ENCODE data around the gene NMT1.
"Not testable (repeated sequence)": the region's sequence is repeated elsewhere in the genome, so short reads cannot be mapped to it uniquely, and the experiment has no call there.

Gene NMT1

GRCh38 chr17:45117848-45118646, 56.9 kb downstream of the NMT1 start:
- in situ Hi-C loops (cut with MboI; ENCODE audit: low sequenced_read_pairs) = no loop called here

- in situ Hi-C loops (cut with MboI; ENCODE audit: low sequenced_read_pairs) = no loop called here
These were observed 57.6 kb downstream of the NMT1 start for GRCh38 chr17:45118691-45119090.

GRCh38 chr17:45119964-45120363, 58.8 kb downstream of the NMT1 start:
- in situ Hi-C loops (cut with MboI; ENCODE audit: low sequenced_read_pairs) = no loop called here

GRCh38 chr17:45120558-45120957, 59.4 kb downstream of the NMT1 start:
- in situ Hi-C loops (cut with MboI; ENCODE audit: low sequenced_read_pairs) = no loop called here

GRCh38 chr17:45121055-45121454, 59.9 kb downstream of the NMT1 start:
- in situ Hi-C loops (cut with MboI; ENCODE audit: low sequenced_read_pairs) = no loop called here

GRCh38 chr17:45123076-45123770, 62.1 kb downstream of the NMT1 start:
- in situ Hi-C loops (cut with MboI; ENCODE audit: low sequenced_read_pairs) = no loop called here

- in situ Hi-C loops (cut with MboI; ENCODE audit: low sequenced_read_pairs) = no loop called here
These were observed 63.0 kb downstream of the NMT1 start for GRCh38 chr17:45123930-45124796.

- in situ Hi-C loops (cut with MboI; ENCODE audit: low sequenced_read_pairs) = not testable (repeated sequence)
These were observed 63.6 kb downstream of the NMT1 start for GRCh38 chr17:45124797-45125122.

GRCh38 chr17:45125509-45125908, 64.4 kb downstream of the NMT1 start:
- in situ Hi-C loops (cut with MboI; ENCODE audit: low sequenced_read_pairs) = no loop called here

- in situ Hi-C loops (cut with MboI; ENCODE audit: low sequenced_read_pairs) = no loop called here
These were observed 66.1 kb downstream of the NMT1 start for GRCh38 chr17:45127207-45127547.

GRCh38 chr17:45127548-45128300, 66.6 kb downstream of the NMT1 start:
- in situ Hi-C loops (cut with MboI; ENCODE audit: low sequenced_read_pairs) = no loop called here

- in situ Hi-C loops (cut with MboI; ENCODE audit: low sequenced_read_pairs) = no loop called here
These were observed 67.2 kb downstream of the NMT1 start for GRCh38 chr17:45128331-45128730.

- in situ Hi-C loops (cut with MboI; ENCODE audit: low sequenced_read_pairs) = no loop called here
These were observed 67.9 kb downstream of the NMT1 start for GRCh38 chr17:45128989-45129388.

GRCh38 chr17:45129426-45129939, 68.4 kb downstream of the NMT1 start:
- in situ Hi-C loops (cut with MboI; ENCODE audit: low sequenced_read_pairs) = no loop called here

- in situ Hi-C loops (cut with MboI; ENCODE audit: low sequenced_read_pairs) = no loop called here
These were observed 69.0 kb downstream of the NMT1 start for GRCh38 chr17:45129940-45130680.

GRCh38 chr17:45130681-45131615, 69.8 kb downstream of the NMT1 start:
- in situ Hi-C loops (cut with MboI; ENCODE audit: low sequenced_read_pairs) = no loop called here

- in situ Hi-C loops (cut with MboI; ENCODE audit: low sequenced_read_pairs) = no loop called here
These were observed 70.7 kb downstream of the NMT1 start for GRCh38 chr17:45131616-45132319.

- in situ Hi-C loops (cut with MboI; ENCODE audit: low sequenced_read_pairs) = no loop called here
These were observed 71.1 kb downstream of the NMT1 start, which contains the start of gene PLCD3 for GRCh38 chr17:45132320-45132571. Gene PLCD3 (minus strand): TSS chr17:45132515. CDS start chr17:45132410, 105 bp downstream.
